ENCODE data around the gene MAP1B.

Gene MAP1B

GRCh38 chr5:72067682-72068470 is 39.4 kb upstream of the MAP1B start:
- no peak overlapping the region for H3K4me3 ChIP-seq (ENCODE audit: low read depth, low read length)
- DNase-seq (ENCODE audit: low read depth), result no peak
- no peak for TF ChIP-seq CTCF (IDR thresholded peaks at IDR 0.05; ENCODE audit: control insufficient read depth, extremely low read depth, insufficient read depth)

GRCh38 chr5:72070529-72070928 is 36.7 kb upstream of the MAP1B start:
- TF ChIP-seq CTCF (IDR thresholded peaks at IDR 0.05; ENCODE audit: control insufficient read depth, extremely low read depth, insufficient read depth), result no peak

GRCh38 chr5:72071906-72072305 is 35.4 kb upstream of the MAP1B start:
- DNase-seq (ENCODE audit: low read depth), result no peak
- H3K4me3 ChIP-seq (ENCODE audit: low read depth, low read length), result no peak overlapping the region
- no peak for TF ChIP-seq CTCF (IDR thresholded peaks at IDR 0.05; ENCODE audit: control insufficient read depth, extremely low read depth, insufficient read depth)

More at GRCh38 chr5:72070529-72070928, 36.7 kb upstream of the MAP1B start:
- no peak overlapping the region for H3K4me3 ChIP-seq (ENCODE audit: low read depth, low read length)
- DNase-seq (ENCODE audit: low read depth), result no peak

- no peak for TF ChIP-seq CTCF (IDR thresholded peaks at IDR 0.05; ENCODE audit: control insufficient read depth, extremely low read depth, insufficient read depth)
- no peak overlapping the region for H3K4me3 ChIP-seq (ENCODE audit: low read depth, low read length)
- DNase-seq (ENCODE audit: low read depth), result no peak
Measured at GRCh38 chr5:72074251-72074650, 33.0 kb upstream of the MAP1B start.

GRCh38 chr5:72075461-72075860 is 31.8 kb upstream of the MAP1B start:
- TF ChIP-seq CTCF (IDR thresholded peaks at IDR 0.05; ENCODE audit: control insufficient read depth, extremely low read depth, insufficient read depth), result no peak
- H3K4me3 ChIP-seq (ENCODE audit: low read depth, low read length), result no peak overlapping the region
- DNase-seq (ENCODE audit: low read depth), result no peak

GRCh38 chr5:72076621-72077300 is 30.5 kb upstream of the MAP1B start:
- H3K4me3 ChIP-seq (ENCODE audit: low read depth, low read length), result no peak overlapping the region
- DNase-seq (ENCODE audit: low read depth), result peak; percentile 14
- TF ChIP-seq CTCF (IDR thresholded peaks at IDR 0.05; ENCODE audit: control insufficient read depth, extremely low read depth, insufficient read depth), result no peak
